GM19023 (cell line): ENCODE data around the gene IL31.

Source experiments
- ATAC-seq: cut with Tn5 transposase; IDR thresholded peaks from one replicate; pipeline ENCODE4 v1.9.1; 2021; ENCODE audit warnings: mild to moderate bottlenecking, moderate library complexity; ENCODE audit not compliant: unreplicated experiment

IL31 gene

GRCh38 chr12:122133192-122133950 is 40.6 kb downstream of the IL31 start:
- no peak for ATAC-seq

GRCh38 chr12:122130150-122130549 is 43.9 kb downstream of the IL31 start:
- ATAC-seq: no peak

- ATAC-seq: no peak
These were observed 44.9 kb downstream of the IL31 start for GRCh38 chr12:122129131-122129530.

- ATAC-seq: no peak
These were observed 45.5 kb downstream of the IL31 start for GRCh38 chr12:122128481-122128880.

- no peak for ATAC-seq
These were observed 46.2 kb downstream of the IL31 start for GRCh38 chr12:122127839-122128238.

GRCh38 chr12:122126713-122127597 is 47.1 kb downstream of the IL31 start:
- no peak for ATAC-seq

- ATAC-seq: no peak
These were observed 47.7 kb downstream of the IL31 start for GRCh38 chr12:122126342-122126635.

- no peak for ATAC-seq
These were observed 48.3 kb downstream of the IL31 start for GRCh38 chr12:122125452-122126341.

GRCh38 chr12:122124370-122124769 is 49.7 kb downstream of the IL31 start:
- ATAC-seq: no peak

- ATAC-seq: no peak
These were observed 50.3 kb downstream of the IL31 start for GRCh38 chr12:122123761-122124145.

- ATAC-seq: no peak
These were observed 50.8 kb downstream of the IL31 start for GRCh38 chr12:122123051-122123760.
